ENCODE results near the gene LUC7L2. TPM values are rescaled to one million over a fixed set of nuclear protein-coding genes. Genes with fewer than 3 reads are reported as not detected.

LUC7L2 gene
- total RNA-seq, 1 donor from 2014 or later: 90.0 TPM

GRCh38 chr7:139446051-139446890 lies 86.6 kb downstream of the LUC7L2 start:
- no peak for TF ChIP-seq CTCF (conservative IDR thresholded peaks at IDR 0.05)
- Mint-ChIP-seq H3K27ac (no peak overlapping the region), H3K27me3 (no peaks in the 10 kb centered on the region), H3K4me3 (no peak overlapping the region), H3K36me3 (no peaks in the 10 kb centered on the region), H3K9me3 (no peaks in the 10 kb centered on the region), H3K4me1 (ENCODE audit: unreplicated experiment) (no peaks in the 10 kb centered on the region)
- DNase-seq (ENCODE audit: extremely low spot score, unreplicated experiment): no peak

- no peak overlapping the region for H3K27ac Mint-ChIP-seq
- no peaks in the 10 kb centered on the region for H3K27me3 Mint-ChIP-seq
- TF ChIP-seq CTCF (conservative IDR thresholded peaks at IDR 0.05): no peak
- DNase-seq (ENCODE audit: extremely low spot score, unreplicated experiment): no peak
- no peak overlapping the region for H3K4me3 Mint-ChIP-seq
- H3K4me1 Mint-ChIP-seq (ENCODE audit: unreplicated experiment): no peaks in the 10 kb centered on the region
- H3K9me3 Mint-ChIP-seq: no peaks in the 10 kb centered on the region
- H3K36me3 Mint-ChIP-seq: no peaks in the 10 kb centered on the region
Observed at GRCh38 chr7:139450851-139451250, 91.2 kb downstream of the LUC7L2 start.

GRCh38 chr7:139451638-139452037 lies 91.9 kb downstream of the LUC7L2 start:
- DNase-seq (ENCODE audit: extremely low spot score, unreplicated experiment): no peak
- no peaks in the 10 kb centered on the region for H3K9me3 Mint-ChIP-seq
- no peak overlapping the region for H3K4me3 Mint-ChIP-seq
- TF ChIP-seq CTCF (conservative IDR thresholded peaks at IDR 0.05): no peak
- no peak overlapping the region for H3K27ac Mint-ChIP-seq
- no peaks in the 10 kb centered on the region for H3K27me3 Mint-ChIP-seq
- no peaks in the 10 kb centered on the region for H3K36me3 Mint-ChIP-seq
- no peaks in the 10 kb centered on the region for H3K4me1 Mint-ChIP-seq (ENCODE audit: unreplicated experiment)

GRCh38 chr7:139452958-139453672 lies 93.4 kb downstream of the LUC7L2 start:
- no peak overlapping the region for H3K4me3 Mint-ChIP-seq
- no peaks in the 10 kb centered on the region for H3K27me3 Mint-ChIP-seq
- peak; percentile 23 for TF ChIP-seq CTCF (conservative IDR thresholded peaks at IDR 0.05)
- no peak overlapping the region for H3K27ac Mint-ChIP-seq
- H3K4me1 Mint-ChIP-seq (ENCODE audit: unreplicated experiment): peaks cover 4% of the 10 kb centered on the region
- no peaks in the 10 kb centered on the region for H3K36me3 Mint-ChIP-seq
- H3K9me3 Mint-ChIP-seq: no peaks in the 10 kb centered on the region
- no peak for DNase-seq (ENCODE audit: extremely low spot score, unreplicated experiment)

GRCh38 chr7:139453673-139454321 lies 94.1 kb downstream of the LUC7L2 start:
- Mint-ChIP-seq H3K9me3 (no peaks in the 10 kb centered on the region), H3K36me3 (no peaks in the 10 kb centered on the region), H3K4me1 (ENCODE audit: unreplicated experiment) (peaks cover 10% of the 10 kb centered on the region), H3K27me3 (no peaks in the 10 kb centered on the region), H3K4me3 (no peak overlapping the region), H3K27ac (no peak overlapping the region)
- no peak for TF ChIP-seq CTCF (conservative IDR thresholded peaks at IDR 0.05)
- no peak for DNase-seq (ENCODE audit: extremely low spot score, unreplicated experiment)

All from type B pancreatic cell (in vitro differentiated cells).